Ascending aorta (tissue), 2 donors: Measurements from ENCODE around the gene EIF4H. TPM values are rescaled to one million over a fixed set of nuclear protein-coding genes. Genes with fewer than 3 reads are reported as not detected.

Source experiments
- DNase-seq, 2 donors: peaks; one replicate each; pipeline ENCODE4 v3.0.0-alpha.2; 2019; ENCODE audit warnings: low spot score in 2 of 2
- H3K27ac ChIP-seq, 2 donors: fragments of 200-600 bp; sonication (generic); one replicate each; pipeline ENCODE4 v1.5.1; 2016 to 2017; ENCODE audit warnings: mild to moderate bottlenecking in 1 of 2
- H3K27me3 ChIP-seq: fragments of 200-600 bp; sonication (generic); one replicate; pipeline ENCODE4 v1.5.1; 2017
- H3K36me3 ChIP-seq, 2 donors: fragments of 200-600 bp; sonication (generic); one replicate each; pipeline ENCODE4 v1.5.1; 2016
- H3K4me1 ChIP-seq, 2 donors: fragments of 200-600 bp; sonication (generic); one replicate each; pipeline ENCODE4 v1.5.1; 2016 to 2017; ENCODE audit warnings: mild to moderate bottlenecking in 1 of 2
- H3K4me3 ChIP-seq, 2 donors: fragments of 200-600 bp; sonication (generic); one replicate each; pipeline ENCODE4 v1.5.1; 2016 to 2017; ENCODE audit warnings: mild to moderate bottlenecking in 1 of 2
- H3K9me3 ChIP-seq, 2 donors: fragments of 200-600 bp; sonication (generic); one replicate each; pipeline ENCODE4 v1.5.1; 2016
- intact Hi-C: fragments of 100-400 bp; cut with DNase I; formaldehyde crosslinking; loops from one replicate; pipeline ENCODE4 v1.15.1; 2023
- total RNA-seq: library from RNA; depleted of rRNA; stranded (reverse); fragments of >200 nt; gene quantifications from one replicate; pipeline ENCODE4 v1.1.0, GENCODE V29; 2016
- TF ChIP-seq, protein P1 (sequence below), 3 experiments: fragments of 200-600 bp in 2 of 3; fragments of 450-650 bp in 1 of 3; sonication (generic) in 2 of 3; IDR thresholded peaks; one replicate each; pipeline ENCODE4 v1.5.1; 2016 to 2019; ENCODE audit warnings: antibody characterized with exemption in 3 of 3, mild to moderate bottlenecking in 1 of 3, moderate library complexity in 1 of 3

Gene EIF4H
- total RNA-seq, 1 donor from 2014 or later: 150 TPM

GRCh38 chr7:74214816-74215630, 40.9 kb downstream of the EIF4H start:
- peaks cover 0 to 6% of the 10 kb centered on the region in 2 donors for H3K4me1 ChIP-seq
- intact Hi-C loops: no loop called here
- no peaks in the 10 kb centered on the region for H3K9me3 ChIP-seq
- no peak for DNase-seq
- H3K27me3 ChIP-seq: no peaks in the 10 kb centered on the region
- no peaks in the 10 kb centered on the region for H3K36me3 ChIP-seq
- H3K4me3 ChIP-seq: no peak overlapping the region
- H3K27ac ChIP-seq: no peak overlapping the region
- TF ChIP-seq, protein P1, sequence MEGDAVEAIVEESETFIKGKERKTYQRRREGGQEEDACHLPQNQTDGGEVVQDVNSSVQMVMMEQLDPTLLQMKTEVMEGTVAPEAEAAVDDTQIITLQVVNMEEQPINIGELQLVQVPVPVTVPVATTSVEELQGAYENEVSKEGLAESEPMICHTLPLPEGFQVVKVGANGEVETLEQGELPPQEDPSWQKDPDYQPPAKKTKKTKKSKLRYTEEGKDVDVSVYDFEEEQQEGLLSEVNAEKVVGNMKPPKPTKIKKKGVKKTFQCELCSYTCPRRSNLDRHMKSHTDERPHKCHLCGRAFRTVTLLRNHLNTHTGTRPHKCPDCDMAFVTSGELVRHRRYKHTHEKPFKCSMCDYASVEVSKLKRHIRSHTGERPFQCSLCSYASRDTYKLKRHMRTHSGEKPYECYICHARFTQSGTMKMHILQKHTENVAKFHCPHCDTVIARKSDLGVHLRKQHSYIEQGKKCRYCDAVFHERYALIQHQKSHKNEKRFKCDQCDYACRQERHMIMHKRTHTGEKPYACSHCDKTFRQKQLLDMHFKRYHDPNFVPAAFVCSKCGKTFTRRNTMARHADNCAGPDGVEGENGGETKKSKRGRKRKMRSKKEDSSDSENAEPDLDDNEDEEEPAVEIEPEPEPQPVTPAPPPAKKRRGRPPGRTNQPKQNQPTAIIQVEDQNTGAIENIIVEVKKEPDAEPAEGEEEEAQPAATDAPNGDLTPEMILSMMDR (IDR thresholded peaks at IDR 0.05): no peak

- Histone ChIP-seq H3K4me3 (no peak overlapping the region), H3K9me3 (no peaks in the 10 kb centered on the region), H3K4me1 (peaks cover 0 to 3% of the 10 kb centered on the region in 2 donors), H3K36me3 (no peaks in the 10 kb centered on the region), H3K27ac (no peak overlapping the region), H3K27me3 (no peaks in the 10 kb centered on the region)
- TF ChIP-seq, protein P1 (IDR thresholded peaks at IDR 0.05): no peak
- no peak for DNase-seq
- intact Hi-C loops: no loop called here
These were observed 41.8 kb downstream of the EIF4H start for GRCh38 chr7:74215921-74216320.

DNA sequence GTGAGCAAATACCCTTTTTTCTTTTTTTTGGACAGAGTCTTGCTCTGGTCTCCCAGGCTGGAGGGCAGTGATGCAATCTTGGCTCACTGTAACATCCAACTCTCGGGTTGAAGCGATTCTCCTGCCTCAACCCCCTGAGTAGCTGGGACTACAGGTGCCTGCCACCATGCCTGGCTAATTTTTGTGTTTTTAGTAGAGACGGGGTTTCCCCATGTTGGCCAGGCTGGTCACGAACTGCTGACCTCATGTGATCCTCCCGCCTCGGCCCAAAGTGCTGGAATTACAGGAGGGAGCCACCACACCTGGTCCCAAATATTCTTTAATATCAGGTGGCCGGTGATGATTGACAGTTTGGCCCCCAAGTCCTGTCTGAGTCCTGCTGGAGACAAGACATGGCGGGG, 42.2 kb downstream of the EIF4H start:
- intact Hi-C loops: no loop called here

DNA sequence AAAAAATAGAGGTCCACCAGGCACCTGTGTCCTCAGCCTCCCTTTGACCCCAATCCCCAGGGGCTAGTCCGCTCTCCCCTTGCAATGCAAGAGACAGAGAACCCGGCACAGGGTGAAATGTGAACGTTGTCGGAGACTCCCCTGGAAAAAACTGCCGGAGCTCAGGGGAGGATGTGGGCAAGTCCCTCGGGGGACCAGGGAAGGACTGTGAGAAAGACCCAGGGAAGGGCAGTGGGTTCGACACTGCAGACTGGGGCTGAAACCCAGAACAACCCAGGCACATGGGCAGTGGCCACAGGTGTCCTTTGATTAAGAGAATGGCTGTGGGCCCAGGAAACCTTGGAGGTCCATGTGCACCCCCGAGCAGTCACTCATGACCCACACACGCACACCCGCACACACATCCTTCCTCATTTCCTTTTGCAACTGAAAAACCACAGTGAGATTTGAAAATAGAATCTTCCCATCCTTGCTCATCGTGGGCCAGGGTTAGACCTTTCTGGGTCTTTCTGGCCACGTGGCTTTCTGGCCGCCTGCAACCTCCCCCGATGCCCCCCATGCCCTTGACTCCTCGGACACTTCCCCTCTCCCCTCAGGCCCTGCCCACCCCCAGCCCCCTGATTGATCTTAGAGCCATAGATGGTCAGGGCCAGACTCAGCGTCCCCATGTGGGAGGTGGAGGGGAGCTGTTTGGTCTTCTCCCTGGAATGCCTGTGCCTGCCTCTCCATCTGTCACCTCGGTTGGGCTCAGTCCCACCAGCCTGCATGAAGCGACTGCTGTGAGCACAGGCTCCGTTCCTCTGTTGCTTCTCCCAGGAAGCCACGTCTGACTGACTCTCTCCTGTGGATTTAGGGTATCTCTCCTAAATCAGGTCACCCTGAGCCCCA, 43.5 kb downstream of the EIF4H start:
- Histone ChIP-seq H3K4me3 (no peak overlapping the region), H3K36me3 (no peaks in the 10 kb centered on the region), H3K4me1 (no peaks in the 10 kb centered on the region), H3K9me3 (no peaks in the 10 kb centered on the region), H3K27me3 (no peaks in the 10 kb centered on the region), H3K27ac (no peak overlapping the region)
- intact Hi-C loops: no loop called here
- TF ChIP-seq, protein P1 (IDR thresholded peaks at IDR 0.05): no peak
- DNase-seq: no peak

More for the DNA sequence above, 42.2 kb downstream of the EIF4H start:
- H3K4me3 ChIP-seq: no peak overlapping the region
- H3K4me1 ChIP-seq: no peaks in the 10 kb centered on the region
- H3K27ac ChIP-seq: no peak overlapping the region
- TF ChIP-seq, protein P1 (IDR thresholded peaks at IDR 0.05): no peak
- no peak for DNase-seq
- no peaks in the 10 kb centered on the region for H3K36me3 ChIP-seq
- no peaks in the 10 kb centered on the region for H3K27me3 ChIP-seq
- H3K9me3 ChIP-seq: no peaks in the 10 kb centered on the region

GRCh38 chr7:74218343-74218698, 44.2 kb downstream of the EIF4H start:
- Histone ChIP-seq H3K27me3 (no peaks in the 10 kb centered on the region), H3K9me3 (no peaks in the 10 kb centered on the region), H3K27ac (no peak overlapping the region), H3K4me1 (no peaks in the 10 kb centered on the region), H3K36me3 (no peaks in the 10 kb centered on the region), H3K4me3 (no peak overlapping the region)
- intact Hi-C loops: no loop called here
- TF ChIP-seq, protein P1 (IDR thresholded peaks at IDR 0.05): no peak
- no peak for DNase-seq
